ENCODE results near the gene ANAPC13.

DNA sequence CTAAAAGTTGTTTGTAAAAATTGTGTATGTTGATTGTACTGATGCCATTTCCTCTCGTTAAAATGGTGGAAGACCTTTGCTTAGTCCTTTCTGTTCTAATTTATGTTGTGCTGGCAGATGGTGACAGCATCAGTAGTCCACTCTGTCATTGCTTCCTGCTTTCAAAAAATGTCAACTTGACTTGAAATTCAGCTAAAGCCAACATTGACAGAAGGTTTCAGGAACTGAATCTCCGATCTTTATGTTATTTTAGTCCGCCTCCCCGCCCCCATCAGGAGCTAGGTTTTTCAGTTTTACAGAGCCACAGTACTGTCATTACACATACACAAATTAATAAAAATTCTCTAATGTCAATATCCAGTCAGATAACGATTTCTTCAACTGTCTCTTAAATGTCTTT lies 1.6 kb upstream of the ANAPC13 start:
- TF ChIP-seq POLR2AphosphoS5 (IDR thresholded peaks at IDR 0.05; ENCODE audit: insufficient read depth in 1 of 2, low read depth in 1 of 2), result no peak
- TF ChIP-seq, protein P1, sequence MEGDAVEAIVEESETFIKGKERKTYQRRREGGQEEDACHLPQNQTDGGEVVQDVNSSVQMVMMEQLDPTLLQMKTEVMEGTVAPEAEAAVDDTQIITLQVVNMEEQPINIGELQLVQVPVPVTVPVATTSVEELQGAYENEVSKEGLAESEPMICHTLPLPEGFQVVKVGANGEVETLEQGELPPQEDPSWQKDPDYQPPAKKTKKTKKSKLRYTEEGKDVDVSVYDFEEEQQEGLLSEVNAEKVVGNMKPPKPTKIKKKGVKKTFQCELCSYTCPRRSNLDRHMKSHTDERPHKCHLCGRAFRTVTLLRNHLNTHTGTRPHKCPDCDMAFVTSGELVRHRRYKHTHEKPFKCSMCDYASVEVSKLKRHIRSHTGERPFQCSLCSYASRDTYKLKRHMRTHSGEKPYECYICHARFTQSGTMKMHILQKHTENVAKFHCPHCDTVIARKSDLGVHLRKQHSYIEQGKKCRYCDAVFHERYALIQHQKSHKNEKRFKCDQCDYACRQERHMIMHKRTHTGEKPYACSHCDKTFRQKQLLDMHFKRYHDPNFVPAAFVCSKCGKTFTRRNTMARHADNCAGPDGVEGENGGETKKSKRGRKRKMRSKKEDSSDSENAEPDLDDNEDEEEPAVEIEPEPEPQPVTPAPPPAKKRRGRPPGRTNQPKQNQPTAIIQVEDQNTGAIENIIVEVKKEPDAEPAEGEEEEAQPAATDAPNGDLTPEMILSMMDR (IDR thresholded peaks at IDR 0.05), result no peak
